HG03045 (cell line): ENCODE results near the gene FUT4.
"Not testable (repeated sequence)": the region's sequence is repeated elsewhere in the genome, so short reads cannot be mapped to it uniquely, and the experiment has no call there.

Experiments used
- ATAC-seq: cut with Tn5 transposase; IDR thresholded peaks from one replicate; pipeline ENCODE4 v1.9.1; 2021; ENCODE audit warnings: mild to moderate bottlenecking, moderate library complexity; ENCODE audit not compliant: unreplicated experiment

The FUT4 gene

GRCh38 chr11:94563848-94564467, 20.2 kb downstream of the FUT4 start:
- ATAC-seq, result no peak

GRCh38 chr11:94567181-94567670, 23.5 kb downstream of the FUT4 start, which contains the start of gene PIWIL4:
Gene PIWIL4, plus strand, starts transcription at chr11:94567368. Its CDS starts 151 bp downstream, at chr11:94567519.
- no peak for ATAC-seq

GRCh38 chr11:94568200-94568599, 24.5 kb downstream of the FUT4 start:
- no peak for ATAC-seq

- no peak for ATAC-seq
These were observed 25.0 kb downstream of the FUT4 start for GRCh38 chr11:94568717-94569116.

- ATAC-seq, result not testable (repeated sequence)
These were observed 29.3 kb downstream of the FUT4 start for GRCh38 chr11:94572975-94573374.

GRCh38 chr11:94574193-94574961, 30.7 kb downstream of the FUT4 start:
- ATAC-seq, result no peak

- no peak for ATAC-seq
These were observed 32.6 kb downstream of the FUT4 start for GRCh38 chr11:94576306-94576705.

- ATAC-seq, result no peak
These were observed 34.1 kb downstream of the FUT4 start for GRCh38 chr11:94577841-94578240.

GRCh38 chr11:94581926-94582325, 38.2 kb downstream of the FUT4 start:
- peak; percentile 73 for ATAC-seq

- no peak for ATAC-seq
These were observed 39.6 kb downstream of the FUT4 start for GRCh38 chr11:94583213-94583865.

- peak; percentile 46 for ATAC-seq
These were observed 40.3 kb downstream of the FUT4 start for GRCh38 chr11:94583866-94584500.

- no peak for ATAC-seq
These were observed 41.3 kb downstream of the FUT4 start for GRCh38 chr11:94584978-94585377.

GRCh38 chr11:94585399-94585798, 41.7 kb downstream of the FUT4 start:
- ATAC-seq, result no peak

GRCh38 chr11:94586546-94586945, 42.8 kb downstream of the FUT4 start:
- ATAC-seq, result no peak

GRCh38 chr11:94586978-94587377, 43.3 kb downstream of the FUT4 start:
- no peak for ATAC-seq

GRCh38 chr11:94588366-94588942, 44.7 kb downstream of the FUT4 start:
- ATAC-seq, result no peak

GRCh38 chr11:94590352-94591041, 46.8 kb downstream of the FUT4 start:
- no peak for ATAC-seq

- peak; percentile 80 for ATAC-seq
These were observed 49.3 kb downstream of the FUT4 start for GRCh38 chr11:94593030-94593429.

- ATAC-seq, result no peak
These were observed 51.4 kb downstream of the FUT4 start for GRCh38 chr11:94595076-94595475.

- no peak for ATAC-seq
These were observed 54.2 kb downstream of the FUT4 start for GRCh38 chr11:94597896-94598295.
